Vagina (tissue), 2 donors: Measurements from ENCODE around the gene ATXN1. TPM values are rescaled to one million over a fixed set of nuclear protein-coding genes. Genes with fewer than 3 reads are reported as not detected.
A peak's percentile ranks its signal among the peaks of the same experiment; 100 is the strongest.

Source experiments
- DNase-seq, 2 donors: peaks; one replicate each; pipeline ENCODE4 v3.0.0-alpha.2; 2017; ENCODE audit errors: extremely low spot score in 2 of 2
- H3K27ac ChIP-seq: fragments of 200-600 bp; sonication (generic); one replicate; pipeline ENCODE4 v1.5.1; 2019
- H3K27me3 ChIP-seq: fragments of 200-600 bp; sonication (generic); one replicate; pipeline ENCODE4 v1.5.1; 2019
- H3K36me3 ChIP-seq, 2 donors: fragments of 200-600 bp; sonication (generic); one replicate each; pipeline ENCODE4 v1.5.1; 2017 to 2019
- H3K4me1 ChIP-seq: fragments of 200-600 bp; sonication (generic); one replicate; pipeline ENCODE4 v1.5.1; 2019
- H3K4me3 ChIP-seq, 2 donors: fragments of 200-600 bp; sonication (generic); 1 replicate in 1 of 2; 2 replicates in 1 of 2; pipeline ENCODE4 v1.5.1; 2016 to 2019
- H3K9me3 ChIP-seq: fragments of 200-600 bp; sonication (generic); one replicate; pipeline ENCODE4 v1.5.1; 2019
- POLR2A ChIP-seq, 2 donors: fragments of 450-650 bp; IDR thresholded peaks; one replicate each; pipeline ENCODE4 v1.6.1; 2017; ENCODE audit warnings: antibody characterized with exemption in 2 of 2, mild to moderate bottlenecking in 2 of 2, moderate library complexity in 2 of 2
- POLR2AphosphoS5 ChIP-seq, 2 donors: sonication (generic); formaldehyde crosslinking; IDR thresholded peaks; one replicate each; pipeline ENCODE4 v1.9.0; 2017; ENCODE audit warnings: antibody characterized with exemption in 2 of 2, mild to moderate bottlenecking in 2 of 2, low read depth in 1 of 2; ENCODE audit not compliant: insufficient read depth in 1 of 2
- intact Hi-C: fragments of 100-400 bp; cut with DNase I; formaldehyde crosslinking; loops from one replicate; pipeline ENCODE4 v1.15.1; 2023
- total RNA-seq: library from RNA; depleted of rRNA; stranded (reverse); fragments of >200 nt; gene quantifications from one replicate; pipeline ENCODE4 v1.2.3, GENCODE V29; 2016
- TF ChIP-seq, protein P1 (sequence below), 3 experiments: fragments of 450-650 bp in 2 of 3; fragments of 200-600 bp in 1 of 3; sonication (generic) in 1 of 3; IDR thresholded peaks; one replicate each; pipeline ENCODE4 v1.5.1; 2017 to 2019; ENCODE audit warnings: antibody characterized with exemption in 3 of 3, mild to moderate bottlenecking in 2 of 3, moderate library complexity in 2 of 3

Gene ATXN1
- total RNA-seq, 1 donor from 2014 or later = 43.2 TPM

DNA sequence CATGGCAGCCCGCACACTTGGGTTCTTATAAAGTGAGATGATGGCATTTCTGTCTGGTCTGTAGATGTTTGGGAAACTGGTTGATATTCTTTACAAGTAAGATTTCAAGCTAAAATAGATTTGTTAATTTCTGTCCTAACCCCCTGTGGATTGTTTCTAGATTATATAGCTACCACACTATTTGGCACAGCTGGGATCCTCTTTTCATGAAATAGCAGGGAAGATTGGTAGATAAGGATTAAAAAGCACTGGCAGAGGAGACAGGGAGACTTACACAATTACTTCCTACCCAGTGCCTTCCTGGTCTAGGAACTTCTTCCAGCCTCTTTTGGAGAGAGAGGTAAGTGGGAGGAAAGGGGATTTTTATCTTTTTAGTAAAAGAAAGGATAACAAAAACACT is 13.2 kb upstream of the ATXN1 start:
- H3K36me3 ChIP-seq = no peaks in the 10 kb centered on the region
- peaks cover 18% of the 10 kb centered on the region for H3K4me1 ChIP-seq
- TF ChIP-seq, protein P1, sequence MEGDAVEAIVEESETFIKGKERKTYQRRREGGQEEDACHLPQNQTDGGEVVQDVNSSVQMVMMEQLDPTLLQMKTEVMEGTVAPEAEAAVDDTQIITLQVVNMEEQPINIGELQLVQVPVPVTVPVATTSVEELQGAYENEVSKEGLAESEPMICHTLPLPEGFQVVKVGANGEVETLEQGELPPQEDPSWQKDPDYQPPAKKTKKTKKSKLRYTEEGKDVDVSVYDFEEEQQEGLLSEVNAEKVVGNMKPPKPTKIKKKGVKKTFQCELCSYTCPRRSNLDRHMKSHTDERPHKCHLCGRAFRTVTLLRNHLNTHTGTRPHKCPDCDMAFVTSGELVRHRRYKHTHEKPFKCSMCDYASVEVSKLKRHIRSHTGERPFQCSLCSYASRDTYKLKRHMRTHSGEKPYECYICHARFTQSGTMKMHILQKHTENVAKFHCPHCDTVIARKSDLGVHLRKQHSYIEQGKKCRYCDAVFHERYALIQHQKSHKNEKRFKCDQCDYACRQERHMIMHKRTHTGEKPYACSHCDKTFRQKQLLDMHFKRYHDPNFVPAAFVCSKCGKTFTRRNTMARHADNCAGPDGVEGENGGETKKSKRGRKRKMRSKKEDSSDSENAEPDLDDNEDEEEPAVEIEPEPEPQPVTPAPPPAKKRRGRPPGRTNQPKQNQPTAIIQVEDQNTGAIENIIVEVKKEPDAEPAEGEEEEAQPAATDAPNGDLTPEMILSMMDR (IDR thresholded peaks at IDR 0.05) = no peak
- TF ChIP-seq POLR2A (IDR thresholded peaks at IDR 0.05) = no peak
- TF ChIP-seq POLR2AphosphoS5 (IDR thresholded peaks at IDR 0.05; ENCODE audit: insufficient read depth in 1 of 2, low read depth in 1 of 2) = no peak
- H3K9me3 ChIP-seq = no peaks in the 10 kb centered on the region
- H3K27ac ChIP-seq = no peak overlapping the region
- no peak overlapping the region for H3K4me3 ChIP-seq
- no peak for DNase-seq
- no peaks in the 10 kb centered on the region for H3K27me3 ChIP-seq
- intact Hi-C loops = no loop called here

DNA sequence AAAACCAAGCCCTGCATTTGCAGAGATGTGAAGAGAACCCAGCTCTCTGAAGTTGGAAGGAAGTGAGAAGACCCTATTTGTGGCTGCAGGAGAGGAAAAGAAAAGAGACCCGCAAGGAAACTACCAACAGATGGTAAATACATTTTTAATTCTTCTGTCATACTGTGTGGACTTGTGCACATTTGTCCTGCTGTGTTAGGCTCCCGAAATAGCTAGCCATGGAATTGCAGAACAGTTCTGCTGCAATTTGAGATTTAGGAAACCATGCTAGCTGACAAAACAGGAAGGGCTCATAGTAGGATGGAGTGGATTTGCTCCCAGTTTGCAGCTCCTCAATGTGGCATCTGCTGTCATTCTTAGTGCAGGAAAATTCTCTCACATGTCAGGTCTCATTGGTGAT is 12.1 kb upstream of the ATXN1 start:
- H3K27me3 ChIP-seq = no peaks in the 10 kb centered on the region

DNA sequence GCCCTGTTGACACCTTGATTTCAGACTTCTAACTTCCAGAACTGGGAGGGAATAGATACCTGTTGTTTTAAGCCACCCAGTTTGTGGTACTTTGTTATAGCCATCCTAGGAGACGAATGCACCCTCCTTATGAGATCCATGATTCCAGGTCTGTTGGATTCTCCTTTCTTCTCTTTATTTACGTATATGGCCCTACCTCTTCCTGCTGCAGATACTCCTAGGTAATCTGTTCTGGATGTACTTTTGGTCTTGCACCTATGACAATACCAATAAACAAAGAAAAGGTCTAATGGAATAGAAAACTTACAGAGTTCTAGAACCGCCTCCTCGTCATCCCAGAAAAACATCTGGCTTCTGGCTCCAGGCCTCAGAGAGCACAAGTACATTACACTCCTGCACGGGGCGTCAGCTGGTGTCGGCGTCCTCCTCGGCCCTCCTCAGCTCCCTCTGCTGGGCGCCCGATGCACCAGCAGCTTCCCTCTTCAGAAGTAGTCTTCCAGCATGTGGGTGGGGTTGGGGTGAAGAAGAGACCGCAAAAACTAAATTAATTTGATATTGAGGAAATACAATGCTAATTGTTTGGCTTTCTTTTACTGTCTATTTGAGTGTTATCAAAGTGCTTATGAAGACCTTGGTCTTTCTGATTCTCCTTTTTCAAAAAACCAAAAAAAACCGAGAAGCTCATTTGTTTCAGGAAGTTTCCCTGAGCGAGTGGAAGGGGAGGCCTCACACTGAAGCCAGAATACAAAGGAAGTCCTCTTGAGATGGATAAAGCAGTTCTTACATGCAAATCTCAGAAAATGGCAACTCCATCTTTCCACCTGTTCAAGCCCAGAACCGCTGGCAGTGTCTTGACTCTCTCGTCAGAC is 9.7 kb upstream of the ATXN1 start:
- Histone ChIP-seq H3K27me3 (no peaks in the 10 kb centered on the region), H3K4me1 (peaks cover 39% of the 10 kb centered on the region), H3K27ac (peak overlapping the region; percentile 14), H3K36me3 (no peaks in the 10 kb centered on the region), H3K9me3 (no peaks in the 10 kb centered on the region), H3K4me3 (no peak overlapping the region)
- no peak for DNase-seq
- TF ChIP-seq POLR2A (IDR thresholded peaks at IDR 0.05) = no peak
- TF ChIP-seq, protein P1 (IDR thresholded peaks at IDR 0.05) = peak; percentile 59 to 80 (median 70)
- TF ChIP-seq POLR2AphosphoS5 (IDR thresholded peaks at IDR 0.05; ENCODE audit: insufficient read depth in 1 of 2, low read depth in 1 of 2) = peak in 1 of 2 donors; percentile 71
- intact Hi-C loops = no loop called here

More for the DNA sequence above, 12.1 kb upstream of the ATXN1 start:
- no peak overlapping the region for H3K27ac ChIP-seq
- no peak overlapping the region for H3K4me3 ChIP-seq
- no peaks in the 10 kb centered on the region for H3K36me3 ChIP-seq
- DNase-seq = no peak
- H3K4me1 ChIP-seq = peaks cover 29% of the 10 kb centered on the region
- intact Hi-C loops = no loop called here
- no peaks in the 10 kb centered on the region for H3K9me3 ChIP-seq
- TF ChIP-seq, protein P1 (IDR thresholded peaks at IDR 0.05) = no peak
- TF ChIP-seq POLR2A (IDR thresholded peaks at IDR 0.05) (no peak), POLR2AphosphoS5 (IDR thresholded peaks at IDR 0.05; ENCODE audit: insufficient read depth in 1 of 2, low read depth in 1 of 2) (no peak)

DNA sequence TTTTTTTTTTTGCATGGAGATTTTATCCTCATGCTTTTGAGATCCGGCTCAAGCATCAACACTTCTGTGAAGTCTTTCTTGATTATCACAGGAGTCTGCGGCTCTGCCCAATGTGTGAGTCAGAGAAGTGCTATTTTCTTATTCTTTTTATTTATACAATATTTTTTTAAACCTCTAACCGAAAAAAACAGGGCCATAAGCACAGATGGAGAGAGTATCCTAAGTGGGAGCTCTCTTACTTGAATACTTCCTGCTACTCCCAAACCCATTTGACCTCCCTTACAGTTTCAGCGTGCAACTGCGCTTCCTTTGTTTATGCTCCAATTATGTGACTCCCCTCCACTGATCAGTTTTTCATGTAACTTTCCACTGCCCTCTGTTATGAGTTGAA is 8.7 kb upstream of the ATXN1 start:
- H3K4me3 ChIP-seq = no peak overlapping the region
- intact Hi-C loops = loop anchor here (10.0 kb wide), 2 partner anchors 225 to 365 kb away; no protein-coding TSS in a partner anchor
- H3K9me3 ChIP-seq = no peaks in the 10 kb centered on the region
- peaks cover 39% of the 10 kb centered on the region for H3K4me1 ChIP-seq
- TF ChIP-seq POLR2AphosphoS5 (IDR thresholded peaks at IDR 0.05; ENCODE audit: insufficient read depth in 1 of 2, low read depth in 1 of 2) = no peak
- TF ChIP-seq POLR2A (IDR thresholded peaks at IDR 0.05) = no peak
- TF ChIP-seq, protein P1 (IDR thresholded peaks at IDR 0.05) = no peak
- no peaks in the 10 kb centered on the region for H3K27me3 ChIP-seq
- DNase-seq = no peak
- peak overlapping the region; percentile 34 for H3K27ac ChIP-seq
- H3K36me3 ChIP-seq = no peaks in the 10 kb centered on the region
